UCSD-AML1 (cell line): Measurements from ENCODE around the gene STK32B.
"Not testable (repeated sequence)": the region's sequence is repeated elsewhere in the genome, so short reads cannot be mapped to it uniquely, and the experiment has no call there.

Experiments
- DNase-seq: peaks from one replicate; lab custom pipeline; 2025; ENCODE audit not compliant: unreplicated experiment; lab: John Stamatoyannopoulos, UW

Gene STK32B

GRCh38 chr4:5203309-5203992 lies 152.2 kb downstream of the STK32B start:
- DNase-seq, result no peak

DNA sequence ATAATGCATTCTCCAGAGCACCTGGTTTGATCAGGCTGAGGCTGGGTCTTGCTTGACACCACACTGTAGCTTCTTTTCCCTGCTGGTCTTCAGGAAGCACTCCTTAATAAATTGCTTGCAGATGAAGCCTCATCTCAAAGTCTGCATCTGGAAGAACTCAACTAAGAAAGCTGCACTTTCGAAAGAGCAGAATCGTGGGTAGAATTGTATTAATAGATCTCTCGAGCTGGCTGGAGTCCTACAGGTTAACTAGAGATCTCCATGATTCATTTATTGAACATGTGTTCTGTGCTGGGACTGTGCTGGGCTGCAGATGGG lies 152.7 kb downstream of the STK32B start:
- no peak for DNase-seq

- DNase-seq, result no peak
These were observed 153.5 kb downstream of the STK32B start for GRCh38 chr4:5204781-5205180.

DNA sequence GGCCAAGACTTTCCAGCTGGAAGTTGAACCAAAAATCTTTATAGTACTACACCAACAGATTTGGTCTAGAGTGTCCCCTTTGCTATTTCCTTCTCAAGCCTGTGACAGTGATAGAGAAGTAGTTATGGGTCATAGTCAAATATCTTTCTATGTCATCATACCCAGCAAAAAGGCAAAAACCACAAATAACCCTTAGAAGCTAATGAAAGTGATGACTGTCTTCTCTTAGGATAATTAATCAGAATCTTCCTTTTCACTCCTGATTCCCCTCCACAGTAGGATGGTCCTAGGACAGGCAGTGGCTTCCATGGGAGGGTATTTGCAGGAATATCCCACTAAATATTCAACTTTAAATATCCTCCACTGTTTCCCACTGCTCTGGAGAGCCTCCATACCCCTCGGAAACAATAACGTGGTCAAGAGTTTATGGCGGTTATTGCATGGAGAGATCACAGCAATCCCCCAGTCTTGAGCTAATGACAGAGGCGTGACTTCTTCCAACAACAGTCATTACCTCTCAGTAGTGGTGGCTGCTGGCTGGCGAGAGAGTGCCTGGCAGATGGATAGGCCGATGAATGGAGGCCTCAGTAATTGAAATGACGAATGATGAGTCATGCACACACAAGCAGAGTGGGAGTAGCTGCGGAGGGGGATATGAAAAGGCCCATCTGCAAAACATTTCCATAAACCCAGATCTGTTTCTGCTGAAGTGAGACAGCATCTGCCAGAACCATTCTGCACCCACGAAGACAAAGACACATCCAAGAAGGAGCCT lies 154.9 kb downstream of the STK32B start:
- no peak for DNase-seq

GRCh38 chr4:5209862-5210261 lies 158.6 kb downstream of the STK32B start:
- DNase-seq, result no peak

DNA sequence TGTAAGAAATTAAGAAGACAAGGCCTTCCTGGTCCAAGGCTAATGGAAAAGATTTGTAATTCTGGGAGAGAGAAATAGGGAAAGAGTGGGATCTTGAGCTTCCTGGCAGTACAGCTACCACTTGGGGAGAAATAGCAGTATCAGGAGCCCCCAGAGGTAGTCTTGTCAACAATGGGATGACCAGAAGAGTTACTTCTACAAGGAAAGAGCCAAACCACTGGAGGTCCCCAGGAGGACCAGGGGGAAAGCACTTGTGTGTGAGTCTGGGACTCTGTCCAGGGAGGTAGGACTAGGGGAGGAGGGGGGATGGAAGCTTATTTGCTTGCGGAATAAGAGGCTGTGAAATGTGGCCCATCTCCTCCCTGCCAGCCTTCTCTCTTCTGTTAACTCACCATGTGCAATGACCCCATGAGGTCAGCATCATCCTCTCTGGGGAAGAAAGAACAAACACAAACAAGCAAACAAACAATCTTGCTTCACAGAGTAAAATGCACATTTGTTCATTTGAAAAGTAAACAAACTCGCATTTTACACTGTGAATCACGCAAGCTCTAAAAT lies 160.1 kb downstream of the STK32B start:
- no peak for DNase-seq

GRCh38 chr4:5212255-5213013 lies 161.2 kb downstream of the STK32B start:
- no peak for DNase-seq

GRCh38 chr4:5213087-5213595 lies 161.9 kb downstream of the STK32B start:
- DNase-seq, result no peak

DNA sequence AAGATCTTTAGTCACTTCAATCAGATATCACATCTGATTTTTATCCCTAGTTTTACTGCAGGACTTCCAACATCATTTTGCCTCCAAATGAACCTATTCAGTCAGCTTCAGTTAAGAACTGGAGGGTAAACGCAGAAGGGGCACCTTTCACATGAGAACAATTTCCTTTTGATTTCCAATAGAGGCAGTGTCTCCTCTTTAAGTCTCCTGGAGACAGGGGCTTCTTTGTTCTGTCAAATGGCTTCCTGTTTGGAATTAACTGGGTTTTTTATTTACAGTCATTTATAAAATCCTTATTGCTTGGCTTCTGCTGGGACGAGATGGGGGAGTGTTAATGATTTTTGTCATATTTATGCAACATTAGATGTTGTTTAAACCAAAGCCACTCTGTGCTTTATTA lies 164.0 kb downstream of the STK32B start:
- no peak for DNase-seq

DNA sequence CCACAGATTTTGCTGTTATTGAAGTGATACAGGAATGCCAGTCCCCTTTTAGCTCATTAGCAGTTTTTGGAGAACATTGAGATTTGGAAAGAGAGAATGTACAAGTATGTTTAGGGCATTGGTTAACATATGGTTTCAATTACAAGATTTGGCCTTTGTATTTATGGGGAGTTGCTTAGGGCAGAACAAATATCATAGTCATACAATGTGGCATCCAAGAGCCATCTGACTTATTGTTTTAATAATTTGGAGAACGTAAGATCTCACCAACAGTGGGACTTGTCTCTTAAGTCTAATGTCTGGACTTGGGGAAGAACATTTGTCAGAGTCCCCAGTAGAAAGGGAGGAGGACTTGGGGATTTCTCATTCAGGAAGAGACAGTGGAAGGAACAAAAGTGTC lies 166.1 kb downstream of the STK32B start:
- DNase-seq, result no peak

DNA sequence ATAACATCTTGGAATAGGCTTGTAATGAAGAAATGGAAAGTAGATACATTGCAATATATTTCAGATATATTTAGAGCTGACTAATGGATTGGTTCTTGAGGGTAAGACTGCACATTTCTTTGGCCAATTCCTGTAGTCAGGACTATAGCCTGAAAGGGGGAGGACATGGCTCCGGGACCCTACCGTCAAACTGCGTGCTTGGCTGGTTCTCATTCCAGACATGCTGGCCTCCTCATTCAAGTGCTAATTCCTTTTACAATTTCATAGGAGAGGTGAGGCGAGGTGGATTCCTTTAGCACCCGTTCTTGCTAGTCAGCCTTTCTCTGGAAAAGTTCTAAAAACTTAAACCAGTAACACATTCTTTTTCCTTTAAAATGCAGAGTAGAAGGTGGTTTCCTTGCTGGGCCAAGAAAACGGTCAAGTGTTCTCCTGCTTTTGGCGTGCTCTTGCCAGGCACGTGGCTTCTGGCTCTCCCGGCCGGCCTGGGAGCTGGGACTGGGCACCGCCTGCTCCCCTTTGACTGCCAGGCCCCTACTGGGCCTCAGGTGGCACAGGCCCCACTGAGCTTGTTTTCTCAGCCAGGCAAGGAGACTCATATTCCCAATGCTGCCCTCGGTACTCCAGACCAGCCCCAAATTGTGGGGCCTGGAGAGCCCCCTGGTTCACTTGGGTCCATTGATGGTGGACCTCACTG lies 167.2 kb downstream of the STK32B start:
- DNase-seq, result no peak

DNA sequence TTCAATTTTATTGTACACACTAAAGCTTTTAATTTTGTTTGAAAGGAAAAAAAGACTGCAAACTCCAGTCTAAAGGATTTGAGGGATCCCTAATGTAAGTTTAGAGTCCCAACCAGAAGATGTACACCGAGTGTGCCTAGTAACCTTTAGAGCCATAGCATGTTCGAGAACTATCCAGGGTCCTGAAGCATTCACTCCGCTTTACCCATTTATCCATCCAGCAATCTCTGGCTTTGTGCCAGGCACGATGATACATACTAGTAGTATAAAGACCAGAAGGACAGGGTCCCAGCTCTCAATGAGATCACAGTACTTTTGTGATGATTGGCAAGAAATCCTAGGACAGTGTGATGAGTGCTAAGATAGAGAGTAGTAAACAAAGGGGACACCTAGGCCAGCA lies 168.7 kb downstream of the STK32B start:
- DNase-seq, result no peak

GRCh38 chr4:5222047-5222446 lies 170.8 kb downstream of the STK32B start:
- no peak for DNase-seq

DNA sequence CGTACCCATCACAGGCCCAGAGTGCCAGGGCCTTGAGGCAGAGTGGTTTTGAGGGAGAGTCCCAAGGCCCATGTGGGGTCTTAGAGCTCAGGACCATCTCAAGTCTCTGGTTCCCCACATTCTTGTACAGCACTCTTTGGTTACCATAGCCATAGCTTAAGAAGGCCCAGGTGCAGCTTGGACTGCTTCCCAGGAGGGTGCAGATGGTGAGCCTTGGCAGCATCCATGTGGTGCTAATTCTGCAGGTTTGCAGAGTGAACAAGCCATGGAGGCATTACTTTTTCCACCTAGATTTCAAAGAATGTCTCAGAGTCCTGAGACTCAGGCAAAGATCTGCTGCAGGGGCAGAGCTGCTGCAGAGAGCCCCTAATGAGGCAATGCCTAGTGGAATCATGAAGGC lies 171.7 kb downstream of the STK32B start:
- DNase-seq, result no peak

DNA sequence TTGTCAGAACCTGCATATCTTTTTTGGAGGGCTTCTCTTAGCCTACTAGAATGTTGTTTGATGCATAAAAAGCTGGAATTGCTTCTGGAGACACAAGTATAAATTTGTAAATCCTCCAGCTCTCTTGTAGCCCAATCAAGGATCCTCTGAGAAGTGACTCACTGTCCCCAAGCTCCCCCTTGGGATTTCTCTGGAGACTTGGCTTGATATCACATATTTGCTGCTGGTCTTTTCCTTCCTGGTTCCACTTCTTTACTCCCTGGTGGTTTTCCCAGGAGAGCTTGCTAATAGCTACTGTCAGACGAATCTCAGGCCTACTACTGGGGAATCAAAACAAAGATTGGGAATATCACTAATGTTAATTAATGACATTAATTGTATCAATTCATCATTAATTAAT lies 173.1 kb downstream of the STK32B start:
- DNase-seq, result no peak

GRCh38 chr4:5232549-5232948 lies 181.3 kb downstream of the STK32B start:
- DNase-seq, result no peak

DNA sequence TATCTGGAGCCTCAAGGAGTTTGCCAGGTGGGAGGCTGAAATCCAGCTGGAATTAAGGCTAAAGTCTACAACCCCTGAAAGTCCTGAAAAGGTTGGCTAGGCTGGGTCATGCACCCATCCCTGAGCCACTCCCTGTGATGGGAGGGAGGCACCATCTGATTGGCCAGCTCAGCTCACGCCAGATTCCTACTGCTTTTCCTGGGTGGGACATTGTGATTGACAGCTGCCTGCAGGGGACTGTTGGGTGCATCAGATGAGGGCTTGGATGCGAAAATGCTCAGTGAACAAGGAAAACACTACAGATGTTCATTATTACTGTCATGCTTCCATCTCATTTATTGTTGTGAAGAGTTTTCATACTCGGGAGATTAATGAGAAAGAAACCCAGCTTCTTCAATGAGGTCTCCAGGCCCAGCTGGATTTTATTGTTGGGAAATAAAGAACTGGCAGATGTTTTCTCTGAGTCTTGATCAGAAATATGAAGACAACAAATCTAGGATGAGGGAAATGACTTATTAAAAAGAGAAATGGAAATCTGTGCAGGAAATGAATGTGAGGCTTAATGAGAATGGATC lies 185.9 kb downstream of the STK32B start:
- DNase-seq, result no peak

DNA sequence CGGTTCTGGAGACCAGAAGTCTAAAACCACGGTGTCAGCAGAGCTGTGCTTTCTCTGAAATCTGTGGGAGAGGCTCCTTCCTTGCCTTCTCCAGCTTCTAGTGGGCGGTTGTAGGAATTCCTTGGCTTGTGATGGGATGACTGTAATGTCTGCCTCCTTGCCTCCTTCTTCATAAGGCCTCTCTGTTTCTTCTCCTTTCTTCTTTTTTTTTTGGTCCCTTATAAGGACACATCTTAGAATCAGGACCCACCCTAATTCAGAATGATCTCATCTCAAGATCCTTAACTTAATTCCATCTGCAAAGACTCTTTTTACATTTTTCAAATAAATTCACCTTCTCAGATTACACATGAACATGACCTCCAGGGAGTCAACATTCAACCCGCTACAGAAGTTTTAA lies 186.9 kb downstream of the STK32B start:
- DNase-seq, result no peak

DNA sequence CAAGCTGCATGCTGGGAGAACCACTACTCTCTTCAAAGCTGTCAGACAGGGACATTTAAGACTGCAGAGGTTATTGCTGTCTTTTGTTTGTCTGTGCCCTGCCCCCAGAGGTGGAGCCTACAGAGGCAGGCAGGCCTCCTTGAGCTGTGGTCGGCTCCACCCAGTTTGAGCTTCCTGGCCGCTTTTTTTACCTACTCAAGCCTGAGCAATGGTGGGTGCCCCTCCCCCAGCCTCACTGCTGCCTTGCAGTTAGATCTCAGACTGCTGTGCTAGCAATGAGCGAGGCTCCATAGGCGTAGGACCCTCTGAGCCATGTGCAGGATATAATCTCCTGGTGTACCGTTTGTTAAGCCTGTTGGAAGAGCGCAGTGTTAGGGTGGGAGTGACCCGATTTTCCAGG lies 195.8 kb downstream of the STK32B start:
- DNase-seq, result not testable (repeated sequence)

DNA sequence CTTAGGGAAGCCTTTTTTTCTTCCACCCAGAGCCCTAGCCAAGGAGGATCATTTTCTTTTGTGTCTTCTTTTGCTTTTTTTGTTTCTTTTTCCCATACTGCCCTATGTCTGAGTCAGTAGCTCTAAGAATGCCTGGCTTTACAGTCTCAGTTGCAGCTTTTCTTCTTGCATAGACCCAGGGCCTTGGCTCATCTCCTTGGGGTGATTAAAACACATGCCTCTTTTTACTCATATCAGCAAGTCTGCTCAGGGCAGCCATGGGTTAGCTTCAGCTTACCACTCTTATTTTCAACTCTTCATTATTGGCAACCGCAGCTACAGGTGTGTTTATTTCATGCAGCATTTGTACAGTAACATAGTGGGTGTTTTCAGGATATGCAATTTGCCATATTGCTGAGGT lies 196.5 kb downstream of the STK32B start:
- no peak for DNase-seq

DNA sequence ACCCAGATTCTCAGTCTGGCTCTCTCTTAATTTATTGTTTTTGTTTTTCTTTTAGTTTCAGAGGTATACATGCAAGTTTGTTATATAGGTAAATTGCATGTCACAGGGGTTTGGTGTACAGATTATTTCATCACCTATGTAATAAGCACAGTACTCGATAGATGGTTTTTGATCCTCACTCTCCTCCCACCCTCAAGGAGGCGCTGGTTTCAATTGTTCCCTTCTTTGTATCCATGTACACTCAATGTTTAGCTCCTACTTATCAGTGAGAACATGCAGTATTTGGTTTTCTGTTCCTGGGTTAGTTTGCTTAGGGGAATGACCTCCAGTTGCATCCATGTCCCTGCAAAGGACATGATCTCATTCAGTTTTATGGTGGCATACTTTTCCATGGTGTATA lies 198.4 kb downstream of the STK32B start:
- no peak for DNase-seq
